ENCODE results near the gene MAP10.

MAP10 gene

GRCh38 chr1:232766904-232767303, 38.3 kb upstream of the MAP10 start:
- no peak for TF ChIP-seq CTCF (IDR thresholded peaks at IDR 0.05)
- Histone ChIP-seq H3K79me2 (no peaks in the 10 kb centered on the region), H3K9me3 (ENCODE audit: control insufficient read depth, low read length) (no peaks in the 10 kb centered on the region), H3K4me2 (ENCODE audit: low read length) (no peak overlapping the region), H3K9ac (no peak overlapping the region), H3K27ac (no peak overlapping the region), H3K27me3 (ENCODE audit: control insufficient read depth, insufficient read depth, low read length) (no peaks in the 10 kb centered on the region), H3K4me1 (no peaks in the 10 kb centered on the region), H3K4me3 (ENCODE audit: low read depth, low read length) (no peak overlapping the region), H2AFZ (no peak overlapping the region), H3K36me3 (ENCODE audit: control insufficient read depth, insufficient read depth, low read length) (no peaks in the 10 kb centered on the region)

GRCh38 chr1:232767305-232768074, 37.7 kb upstream of the MAP10 start:
- Histone ChIP-seq H3K4me2 (ENCODE audit: low read length) (no peak overlapping the region), H3K9me3 (ENCODE audit: control insufficient read depth, low read length) (no peaks in the 10 kb centered on the region), H3K27me3 (ENCODE audit: control insufficient read depth, insufficient read depth, low read length) (no peaks in the 10 kb centered on the region), H3K9ac (no peak overlapping the region), H3K27ac (no peak overlapping the region), H3K79me2 (no peaks in the 10 kb centered on the region), H3K4me3 (ENCODE audit: low read depth, low read length) (no peak overlapping the region), H2AFZ (no peak overlapping the region), H3K36me3 (ENCODE audit: control insufficient read depth, insufficient read depth, low read length) (no peaks in the 10 kb centered on the region), H3K4me1 (no peaks in the 10 kb centered on the region)
- no peak for TF ChIP-seq CTCF (IDR thresholded peaks at IDR 0.05)

GRCh38 chr1:232768793-232769192, 36.4 kb upstream of the MAP10 start:
- H3K27me3 ChIP-seq (ENCODE audit: control insufficient read depth, insufficient read depth, low read length) = no peaks in the 10 kb centered on the region
- H3K36me3 ChIP-seq (ENCODE audit: control insufficient read depth, insufficient read depth, low read length) = no peaks in the 10 kb centered on the region
- no peak overlapping the region for H3K27ac ChIP-seq
- H3K4me1 ChIP-seq = no peaks in the 10 kb centered on the region
- no peaks in the 10 kb centered on the region for H3K79me2 ChIP-seq
- H3K9ac ChIP-seq = no peak overlapping the region
- H3K4me2 ChIP-seq (ENCODE audit: low read length) = no peak overlapping the region
- no peak overlapping the region for H3K4me3 ChIP-seq (ENCODE audit: low read depth, low read length)
- no peak for TF ChIP-seq CTCF (IDR thresholded peaks at IDR 0.05)
- no peak overlapping the region for H2AFZ ChIP-seq
- no peaks in the 10 kb centered on the region for H3K9me3 ChIP-seq (ENCODE audit: control insufficient read depth, low read length)

- H3K79me2 ChIP-seq = no peaks in the 10 kb centered on the region
- H2AFZ ChIP-seq = no peak overlapping the region
- H3K9me3 ChIP-seq (ENCODE audit: control insufficient read depth, low read length) = no peaks in the 10 kb centered on the region
- no peaks in the 10 kb centered on the region for H3K36me3 ChIP-seq (ENCODE audit: control insufficient read depth, insufficient read depth, low read length)
- H3K9ac ChIP-seq = no peak overlapping the region
- no peak overlapping the region for H3K4me3 ChIP-seq (ENCODE audit: low read depth, low read length)
- no peaks in the 10 kb centered on the region for H3K27me3 ChIP-seq (ENCODE audit: control insufficient read depth, insufficient read depth, low read length)
- TF ChIP-seq CTCF (IDR thresholded peaks at IDR 0.05) = no peak
- no peaks in the 10 kb centered on the region for H3K4me1 ChIP-seq
- no peak overlapping the region for H3K4me2 ChIP-seq (ENCODE audit: low read length)
- H3K27ac ChIP-seq = no peak overlapping the region
These were observed 35.5 kb upstream of the MAP10 start for GRCh38 chr1:232769733-232770132.

- no peaks in the 10 kb centered on the region for H3K9me3 ChIP-seq (ENCODE audit: control insufficient read depth, low read length)
- no peak overlapping the region for H2AFZ ChIP-seq
- H3K79me2 ChIP-seq = no peaks in the 10 kb centered on the region
- H3K27ac ChIP-seq = no peak overlapping the region
- no peak for TF ChIP-seq CTCF (IDR thresholded peaks at IDR 0.05)
- no peaks in the 10 kb centered on the region for H3K36me3 ChIP-seq (ENCODE audit: control insufficient read depth, insufficient read depth, low read length)
- no peaks in the 10 kb centered on the region for H3K4me1 ChIP-seq
- no peak overlapping the region for H3K4me3 ChIP-seq (ENCODE audit: low read depth, low read length)
- no peak overlapping the region for H3K4me2 ChIP-seq (ENCODE audit: low read length)
- no peak overlapping the region for H3K9ac ChIP-seq
- H3K27me3 ChIP-seq (ENCODE audit: control insufficient read depth, insufficient read depth, low read length) = no peaks in the 10 kb centered on the region
These were observed 31.5 kb upstream of the MAP10 start for GRCh38 chr1:232773752-232774151.
